Osteoblast (primary cell): ENCODE data around the gene ANGPTL1. TPM values are rescaled to one million over a fixed set of nuclear protein-coding genes. Genes with fewer than 3 reads are reported as not detected.

Source experiments
- DNase-seq: peaks from one replicate; pipeline ENCODE4 v3.0.0; 2011; ENCODE audit warnings: low spot score, mixed read lengths; ENCODE audit not compliant: insufficient read length; ENCODE audit errors: missing footprints
- H2AFZ ChIP-seq: 2 replicates; pipeline ENCODE4 v1.6.0; 2011; ENCODE audit warnings: mild to moderate bottlenecking, low read length
- H3K27ac ChIP-seq: 2 replicates; pipeline ENCODE4 v1.5.1; 2011; ENCODE audit warnings: mild to moderate bottlenecking, low read depth, low read length, moderate library complexity
- H3K27me3 ChIP-seq: 2 replicates; pipeline ENCODE4 v1.6.0; 2012; ENCODE audit warnings: mild to moderate bottlenecking, control low read depth, inconsistent platforms, low read length, moderate library complexity; ENCODE audit not compliant: insufficient read depth
- H3K36me3 ChIP-seq: 2 replicates; pipeline ENCODE4 v1.5.1; 2011; ENCODE audit warnings: mild to moderate bottlenecking, low read length, control low read depth, moderate library complexity; ENCODE audit not compliant: insufficient read depth
- H3K4me1 ChIP-seq: 2 replicates; pipeline ENCODE4 v1.5.1; 2011; ENCODE audit warnings: mild to moderate bottlenecking, low read length, control low read depth, moderate library complexity; ENCODE audit not compliant: insufficient read depth
- H3K4me2 ChIP-seq: 2 replicates; pipeline ENCODE4 v1.6.0; 2011; ENCODE audit warnings: mild to moderate bottlenecking, low read length; ENCODE audit not compliant: insufficient read depth
- H3K4me3 ChIP-seq: fragments of 200-600 bp; sonication (generic); 3 replicates; pipeline ENCODE4 v1.5.1; 2012; ENCODE audit warnings: mild to moderate bottlenecking, low read length, inconsistent platforms; ENCODE audit not compliant: insufficient read depth
- H3K79me2 ChIP-seq: 2 replicates; pipeline ENCODE4 v1.6.0; 2012; ENCODE audit warnings: mild to moderate bottlenecking, low read length, control low read depth, inconsistent platforms; ENCODE audit not compliant: insufficient read depth
- H3K9me3 ChIP-seq: 2 replicates; pipeline ENCODE4 v1.5.1; 2011; ENCODE audit warnings: low read depth, low read length, control low read depth
- H4K20me1 ChIP-seq: 2 replicates; pipeline ENCODE4 v1.6.0; 2012; ENCODE audit warnings: mild to moderate bottlenecking, low read length, control low read depth; ENCODE audit not compliant: insufficient read depth
- CTCF ChIP-seq: IDR thresholded peaks from 2 replicates; pipeline ENCODE4 v1.5.1; 2011; ENCODE audit warnings: mild to moderate bottlenecking, low read depth, low read length, moderate library complexity; ENCODE audit errors: extremely low read depth
- total RNA-seq: library from RNA; depleted of rRNA; stranded (reverse); fragments of >200 nt; gene quantifications from 2 replicates; pipeline ENCODE4 v1.2.3, GENCODE V29; 2012

The ANGPTL1 gene
- total RNA-seq, 1 donor: 15.6 TPM

- no peak for DNase-seq
- TF ChIP-seq CTCF: no peak
- Histone ChIP-seq H3K4me2 (peak overlapping the region; percentile 7), H2AFZ (no peak overlapping the region), H3K27me3 (no peaks in the 10 kb centered on the region), H3K9me3 (no peaks in the 10 kb centered on the region), H3K36me3 (no peaks in the 10 kb centered on the region), H3K4me3 (no peak overlapping the region), H3K79me2 (no peaks in the 10 kb centered on the region), H3K27ac (no peak overlapping the region), H3K4me1 (peaks cover 8% of the 10 kb centered on the region), H4K20me1 (no peaks in the 10 kb centered on the region)
These were observed 23.5 kb downstream of the ANGPTL1 start for GRCh38 chr1:178847396-178847849.

- Histone ChIP-seq H3K27ac (no peak overlapping the region), H3K9me3 (no peaks in the 10 kb centered on the region), H4K20me1 (no peaks in the 10 kb centered on the region), H3K27me3 (no peaks in the 10 kb centered on the region), H3K4me2 (no peak overlapping the region), H3K79me2 (no peaks in the 10 kb centered on the region), H2AFZ (no peak overlapping the region), H3K4me1 (peaks cover 8% of the 10 kb centered on the region), H3K36me3 (no peaks in the 10 kb centered on the region), H3K4me3 (no peak overlapping the region)
- DNase-seq: no peak
- TF ChIP-seq CTCF: no peak
These were observed 24.6 kb downstream of the ANGPTL1 start for GRCh38 chr1:178846306-178846705.

- no peak for DNase-seq
- H3K36me3 ChIP-seq: no peaks in the 10 kb centered on the region
- no peaks in the 10 kb centered on the region for H3K9me3 ChIP-seq
- no peak for TF ChIP-seq CTCF
- H3K4me1 ChIP-seq: peaks cover 8% of the 10 kb centered on the region
- no peaks in the 10 kb centered on the region for H4K20me1 ChIP-seq
- no peak overlapping the region for H3K27ac ChIP-seq
- H3K79me2 ChIP-seq: no peaks in the 10 kb centered on the region
- H2AFZ ChIP-seq: no peak overlapping the region
- H3K27me3 ChIP-seq: no peaks in the 10 kb centered on the region
- H3K4me3 ChIP-seq: no peak overlapping the region
- H3K4me2 ChIP-seq: no peak overlapping the region
These were observed 26.4 kb downstream of the ANGPTL1 start for GRCh38 chr1:178844436-178844835.

- Histone ChIP-seq H3K9me3 (no peaks in the 10 kb centered on the region), H4K20me1 (no peaks in the 10 kb centered on the region), H3K4me3 (no peak overlapping the region), H3K27ac (no peak overlapping the region), H2AFZ (no peak overlapping the region), H3K4me1 (no peaks in the 10 kb centered on the region), H3K4me2 (no peak overlapping the region), H3K36me3 (no peaks in the 10 kb centered on the region), H3K27me3 (no peaks in the 10 kb centered on the region), H3K79me2 (peaks cover 3% of the 10 kb centered on the region)
- no peak for TF ChIP-seq CTCF
- DNase-seq: no peak
These were observed 45.7 kb downstream of the ANGPTL1 start for GRCh38 chr1:178825167-178825566.
